ENCODE results near the gene WDFY2.

The WDFY2 gene

DNA sequence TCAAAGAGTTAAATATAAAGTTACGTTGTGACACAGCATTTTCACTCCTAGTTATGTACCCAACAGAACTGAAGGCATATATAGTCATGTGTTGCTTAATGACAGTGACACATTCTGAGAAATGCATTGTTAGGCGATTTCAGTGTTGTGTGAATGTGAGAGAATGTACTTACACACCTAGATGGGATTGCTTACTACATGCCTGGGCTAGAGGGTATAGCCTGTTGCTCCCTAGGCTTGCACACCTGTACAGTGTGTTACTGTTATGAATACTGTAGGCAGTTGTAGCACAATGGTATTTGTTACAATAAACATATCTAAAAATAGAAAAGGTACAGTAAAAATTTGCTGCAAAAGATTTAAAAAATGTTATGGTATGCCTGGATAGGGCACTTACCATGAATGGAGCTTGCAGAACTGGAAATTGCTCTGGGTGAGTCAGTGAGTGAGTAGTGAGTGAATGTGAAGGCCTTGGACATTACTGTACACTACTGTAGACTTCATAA, 130.5 kb downstream of the WDFY2 start:
- DNase-seq: no peak

- no peak for DNase-seq
Measured at GRCh38 chr13:51715613-51716012, 131.4 kb downstream of the WDFY2 start.

- no peak for DNase-seq
Measured at GRCh38 chr13:51717786-51718398, 133.6 kb downstream of the WDFY2 start.

GRCh38 chr13:51719394-51719793, 135.1 kb downstream of the WDFY2 start:
- no peak for DNase-seq

DNA sequence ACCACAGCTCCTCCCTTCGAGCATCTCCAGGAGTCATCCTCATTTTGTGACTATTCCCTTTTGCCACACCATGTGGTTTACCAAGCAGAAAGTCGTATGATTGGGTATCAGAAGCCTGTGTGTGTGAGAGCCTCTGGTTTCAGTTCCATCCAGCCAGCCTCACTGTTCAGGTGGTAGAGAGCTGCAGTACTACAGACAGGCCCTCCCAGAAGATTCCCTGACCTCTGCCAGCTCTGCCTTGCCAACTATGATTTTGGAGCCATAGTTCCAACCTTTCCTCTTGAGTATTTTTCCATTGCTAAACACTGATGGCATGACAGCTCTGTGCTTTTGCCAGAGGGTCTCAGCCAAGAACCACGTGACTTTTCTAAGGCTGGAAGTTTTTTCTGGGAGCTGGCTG, 137.2 kb downstream of the WDFY2 start:
- DNase-seq: no peak

GRCh38 chr13:51723529-51723928, 139.3 kb downstream of the WDFY2 start:
- DNase-seq: no peak

DNA sequence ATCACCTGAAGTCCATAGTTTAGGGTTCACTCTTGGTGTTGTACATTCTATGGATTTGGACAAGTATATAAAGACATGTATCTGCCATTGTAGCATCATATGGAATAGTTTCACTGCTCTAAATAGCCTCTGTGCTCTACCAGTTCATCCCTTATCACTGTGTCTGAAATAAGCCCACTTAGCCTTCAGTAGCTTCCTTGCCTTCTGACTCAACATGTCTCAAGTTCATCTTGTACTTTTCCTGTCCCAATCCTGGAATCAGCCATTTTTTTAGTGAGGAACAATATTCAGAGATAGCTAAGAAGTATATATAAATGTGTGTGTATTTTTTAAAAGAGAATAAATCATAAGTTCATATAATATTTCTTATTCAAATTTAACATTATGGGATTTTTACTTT, 140.5 kb downstream of the WDFY2 start:
- DNase-seq: no peak

- no peak for DNase-seq
Measured at GRCh38 chr13:51726446-51727193, 142.4 kb downstream of the WDFY2 start.

- no peak for DNase-seq
Measured at GRCh38 chr13:51727634-51728274, 143.5 kb downstream of the WDFY2 start.

GRCh38 chr13:51728275-51728673, 144.0 kb downstream of the WDFY2 start:
- DNase-seq: no peak

- DNase-seq: no peak
Measured at GRCh38 chr13:51728972-51729371, 144.7 kb downstream of the WDFY2 start.

DNA sequence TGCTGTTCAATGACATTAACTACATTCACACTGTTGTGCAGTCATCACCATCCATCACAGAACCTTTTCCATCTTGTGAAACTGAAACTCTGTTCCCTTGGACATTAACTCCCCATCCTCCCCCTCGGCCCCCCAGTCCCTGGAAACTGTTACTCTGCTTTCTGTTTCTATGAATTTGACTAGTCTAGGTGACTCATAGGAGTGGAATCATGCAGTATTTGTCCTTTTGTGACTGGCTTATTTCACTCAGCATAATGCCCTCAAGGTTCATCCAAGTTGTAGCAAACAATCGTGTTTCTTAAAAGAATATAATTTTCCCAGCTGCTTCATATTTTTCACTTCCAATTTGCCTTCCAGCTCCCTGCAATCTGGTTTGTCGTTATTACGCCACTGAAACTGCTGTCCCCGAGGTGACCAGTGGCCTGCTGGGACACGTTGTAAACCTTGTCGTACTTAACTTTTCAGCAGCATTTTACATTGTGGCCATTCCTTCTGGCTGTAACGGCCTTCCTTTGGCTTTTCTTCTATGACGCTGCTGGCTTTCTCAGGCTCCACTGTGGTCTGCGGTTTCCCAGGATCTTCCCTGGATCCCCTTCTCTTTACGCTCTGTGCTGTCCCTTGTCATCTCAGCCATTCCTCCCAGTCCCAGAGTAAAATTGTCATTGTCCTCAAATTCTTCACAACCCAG, 145.7 kb downstream of the WDFY2 start:
- DNase-seq: no peak

DNA sequence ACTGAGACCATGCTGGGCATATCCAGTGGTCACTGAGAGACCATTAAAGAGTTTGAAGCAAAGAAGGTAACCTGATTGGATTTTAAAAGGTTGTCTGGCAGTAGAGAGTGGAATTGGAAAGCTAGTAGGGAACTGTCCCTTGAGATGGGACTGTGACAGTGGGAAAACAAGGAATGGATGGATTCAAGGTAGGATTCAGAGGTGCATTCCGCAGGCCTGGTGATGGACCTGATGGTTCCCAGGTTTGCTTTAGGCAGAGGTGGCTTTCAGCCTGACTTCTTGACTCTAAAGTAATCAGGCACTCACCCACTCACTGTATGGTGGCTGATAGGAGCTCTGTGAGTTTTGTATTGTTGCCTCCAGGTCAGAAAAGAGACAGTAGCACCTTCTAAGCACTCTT, 146.7 kb downstream of the WDFY2 start:
- no peak for DNase-seq

DNA sequence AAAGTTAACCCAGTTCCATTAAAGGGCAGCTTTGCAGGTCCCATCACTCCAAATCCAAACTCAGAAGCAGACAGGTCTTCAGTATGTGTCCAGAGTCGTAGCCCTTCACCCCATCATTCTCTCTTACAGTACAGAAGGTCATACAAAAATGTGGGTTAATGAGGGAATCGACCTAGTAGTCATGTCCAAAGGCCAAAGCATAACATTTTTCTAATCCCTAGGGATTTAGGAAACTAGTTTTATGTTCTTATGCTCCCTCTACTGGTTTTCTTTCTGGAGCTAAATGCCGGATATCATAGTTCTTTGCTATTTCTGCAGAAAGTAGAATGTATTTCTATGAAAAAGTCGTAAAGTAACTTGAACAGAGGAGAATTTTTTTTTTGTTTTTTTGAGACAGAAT, 147.5 kb downstream of the WDFY2 start:
- no peak for DNase-seq

- DNase-seq: no peak
Measured at GRCh38 chr13:51733374-51734298, 149.4 kb downstream of the WDFY2 start.

- DNase-seq: no peak
Measured at GRCh38 chr13:51734786-51735185, 150.5 kb downstream of the WDFY2 start.

DNA sequence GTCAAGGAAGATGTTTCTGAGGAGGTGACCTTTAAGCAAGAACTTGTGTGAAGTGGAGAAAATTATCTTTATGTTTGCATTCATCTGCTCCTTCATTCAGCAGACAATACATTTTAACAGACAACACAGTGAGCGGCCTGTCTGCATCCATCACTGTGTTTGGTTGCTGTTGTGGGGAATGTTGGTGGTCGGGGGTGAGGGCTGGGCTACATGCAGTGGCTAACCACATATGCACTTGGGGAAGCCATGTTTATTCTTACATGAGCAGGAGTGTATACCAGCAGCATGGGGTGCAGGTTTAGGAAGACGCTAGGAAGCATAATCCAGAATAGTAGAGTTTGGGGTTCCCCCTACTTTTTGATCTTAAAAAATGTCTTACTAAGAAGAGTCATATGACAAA, 153.3 kb downstream of the WDFY2 start:
- no peak for DNase-seq

DNA sequence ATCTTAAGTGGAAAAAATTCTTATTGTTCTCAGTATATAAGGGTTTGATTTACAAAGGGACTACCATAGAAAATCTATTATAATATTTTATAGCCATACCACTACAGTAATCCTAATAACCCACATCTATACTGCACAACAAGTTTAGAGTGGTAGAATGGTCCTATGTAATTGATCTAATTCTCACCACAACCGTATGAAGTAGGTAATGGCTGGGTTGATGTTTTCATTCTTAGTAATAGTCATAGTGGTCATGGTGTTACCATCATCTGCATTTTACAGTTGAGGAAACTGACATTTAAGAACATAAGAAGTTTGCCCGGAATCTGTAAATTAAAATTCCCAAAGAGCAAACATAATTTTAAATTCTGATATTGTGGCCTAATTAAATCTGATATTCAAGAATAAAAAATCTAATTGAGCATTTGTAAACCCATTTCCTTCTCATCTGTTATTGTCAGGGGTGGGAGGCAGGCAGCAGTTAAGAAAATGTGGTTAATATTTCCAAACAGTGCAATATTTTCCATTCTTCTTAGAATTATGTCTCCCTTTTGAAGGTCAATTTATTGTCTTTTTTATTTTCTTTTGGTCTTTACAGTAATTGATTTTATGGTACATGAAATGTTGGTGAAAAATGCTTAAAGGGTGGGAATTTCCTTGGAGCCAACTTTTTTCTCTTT, 154.1 kb downstream of the WDFY2 start:
- DNase-seq: no peak

- DNase-seq: no peak
Measured at GRCh38 chr13:51739027-51739764, 154.9 kb downstream of the WDFY2 start.

DNA sequence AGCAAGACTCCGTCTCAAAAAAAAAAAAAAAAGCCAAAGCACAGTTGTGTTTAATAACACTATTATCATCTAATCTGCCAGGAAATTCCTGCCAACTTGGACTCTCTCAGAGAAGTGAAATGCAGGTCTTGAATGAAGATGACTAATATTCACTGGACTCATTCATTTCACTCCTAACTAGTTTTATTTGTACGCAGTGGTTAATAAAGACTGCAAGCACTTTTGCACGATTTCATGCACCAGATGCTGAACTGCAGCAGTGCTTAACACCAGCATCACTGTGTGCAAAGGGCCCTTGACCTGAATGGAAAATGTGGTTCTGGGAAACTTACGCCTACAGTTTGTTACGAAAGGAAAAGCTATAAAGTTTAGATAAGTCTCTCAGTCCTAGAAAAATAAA, 156.4 kb downstream of the WDFY2 start:
- DNase-seq: no peak

- no peak for DNase-seq
Measured at GRCh38 chr13:51742031-51742430, 157.8 kb downstream of the WDFY2 start.

Measured in activated CD4-positive, alpha-beta T cell treated with anti-CD3 and anti-CD28 coated beads, Interleukin-2, amount 50 U/mL, for 1 hour (primary cell).